GM12891 (cell line): Measurements from ENCODE around the gene AANAT.

Experiments used
- PAX5 ChIP-seq: IDR thresholded peaks from 2 replicates; pipeline ENCODE4 v1.6.1; 2011; ENCODE audit warnings: low read length, moderate library complexity, mild to moderate bottlenecking; ENCODE audit not compliant: insufficient read depth, severe bottlenecking
- POLR2A ChIP-seq: IDR thresholded peaks from 2 replicates; pipeline ENCODE4 v1.6.1; 2011; ENCODE audit warnings: low read depth, low read length, control low read depth
- POLR2AphosphoS5 ChIP-seq: IDR thresholded peaks from 2 replicates; pipeline ENCODE4 v1.6.1; 2011; ENCODE audit warnings: low read depth, low read length, control low read depth
- POU2F2 ChIP-seq: IDR thresholded peaks from 2 replicates; pipeline ENCODE4 v1.6.1; 2011; ENCODE audit warnings: low read depth, mild to moderate bottlenecking, control low read depth, low read length, moderate library complexity
- SPI1 ChIP-seq: IDR thresholded peaks from 2 replicates; pipeline ENCODE4 v1.6.1; 2011; ENCODE audit warnings: low read depth, low read length, control low read depth
- TAF1 ChIP-seq: IDR thresholded peaks from 2 replicates; pipeline ENCODE4 v1.6.1; 2011; ENCODE audit warnings: low read depth, low read length, control low read depth

DNA sequence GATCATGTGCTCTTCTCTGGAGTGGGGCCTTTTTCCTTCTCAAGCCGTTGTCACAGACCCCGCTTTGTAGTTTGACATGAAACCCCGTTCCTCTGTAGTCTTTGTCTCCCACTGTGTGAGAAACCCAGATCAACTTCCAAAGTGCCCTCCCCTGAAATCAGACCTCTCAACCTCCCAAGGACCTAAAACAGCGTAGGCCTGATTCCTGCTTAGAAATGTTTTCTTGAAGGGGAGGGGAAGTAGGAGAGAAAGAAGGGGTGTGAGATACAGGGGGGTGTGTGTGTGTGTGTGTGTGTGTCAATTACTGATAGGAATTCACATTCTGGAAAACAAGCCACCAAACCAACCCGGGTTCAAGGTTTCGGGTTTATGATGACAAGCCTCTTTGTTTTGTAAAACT is 15.9 kb upstream of the AANAT start:
- no peak for TF ChIP-seq TAF1
- no peak for TF ChIP-seq SPI1
- TF ChIP-seq POLR2AphosphoS5, result no peak
- TF ChIP-seq POU2F2, result no peak
- TF ChIP-seq POLR2A, result no peak
- no peak for TF ChIP-seq PAX5
